Stimulated activated CD4-positive, alpha-beta T cell treated with anti-CD3 and anti-CD28 coated beads, Interleukin-4, amount 100 ng/mL, for 1 hour (primary cell): ENCODE measurements around the gene AGBL1.

Experiments
- DNase-seq: peaks from one replicate; pipeline ENCODE4 v3.0.0-alpha.2; 2020

AGBL1 gene

DNA sequence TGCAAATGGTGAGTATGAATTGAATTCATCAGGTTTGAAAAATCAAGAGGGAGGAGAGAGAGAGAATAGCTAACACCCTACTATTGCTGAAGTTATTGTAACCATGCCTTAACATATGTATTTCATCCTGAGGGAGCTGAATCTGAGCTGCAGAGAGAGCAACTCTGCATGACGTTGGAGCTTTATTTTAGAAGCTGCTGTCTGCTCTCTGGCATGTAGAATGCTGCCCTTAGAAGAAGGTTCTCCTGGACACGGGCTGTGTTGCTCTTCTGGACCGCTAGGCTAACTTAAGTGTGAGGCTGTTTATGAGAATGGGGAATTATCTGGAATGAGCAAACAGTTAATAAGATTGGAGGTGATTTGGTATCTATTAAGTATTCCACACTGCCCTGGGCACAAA is 814.6 kb downstream of the AGBL1 start:
- DNase-seq, result no peak

DNA sequence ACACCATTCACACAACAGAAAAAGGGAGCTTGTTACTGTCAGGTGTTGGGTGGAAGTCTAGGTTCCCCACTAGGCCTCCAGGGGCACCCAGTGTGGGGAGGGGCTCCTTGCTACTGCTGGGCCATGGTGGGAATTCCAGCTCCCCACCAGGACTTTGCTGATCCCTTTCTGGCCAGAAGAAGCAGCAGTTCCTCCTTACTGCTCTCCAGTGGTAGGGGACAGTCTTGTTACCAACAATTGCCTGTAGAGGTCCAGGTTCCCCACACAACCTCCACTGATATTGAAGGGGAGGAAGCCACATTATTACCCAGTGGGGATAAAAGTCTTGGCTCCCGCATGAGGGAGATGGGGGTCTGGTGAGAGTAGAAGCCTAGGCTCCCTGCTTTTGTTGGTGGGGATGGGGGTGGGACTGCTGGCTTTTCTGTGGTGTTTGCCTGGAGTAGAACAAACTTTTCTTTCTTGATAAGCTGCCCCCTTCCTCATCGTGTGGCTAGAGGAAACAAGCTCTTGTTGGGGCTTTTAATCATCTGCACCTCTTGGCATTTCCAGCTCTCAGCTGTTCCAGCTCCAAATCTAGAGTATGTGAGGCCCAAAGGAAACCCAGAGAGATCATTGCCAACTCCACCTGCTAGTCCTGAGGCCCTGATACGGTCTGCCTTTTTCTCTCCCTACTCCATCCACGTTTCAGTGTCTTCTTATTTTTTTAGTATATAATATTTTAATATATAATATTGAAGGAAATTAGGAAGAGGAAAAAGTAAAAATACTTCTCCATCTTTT is 824.2 kb downstream of the AGBL1 start:
- DNase-seq, result no peak

DNA sequence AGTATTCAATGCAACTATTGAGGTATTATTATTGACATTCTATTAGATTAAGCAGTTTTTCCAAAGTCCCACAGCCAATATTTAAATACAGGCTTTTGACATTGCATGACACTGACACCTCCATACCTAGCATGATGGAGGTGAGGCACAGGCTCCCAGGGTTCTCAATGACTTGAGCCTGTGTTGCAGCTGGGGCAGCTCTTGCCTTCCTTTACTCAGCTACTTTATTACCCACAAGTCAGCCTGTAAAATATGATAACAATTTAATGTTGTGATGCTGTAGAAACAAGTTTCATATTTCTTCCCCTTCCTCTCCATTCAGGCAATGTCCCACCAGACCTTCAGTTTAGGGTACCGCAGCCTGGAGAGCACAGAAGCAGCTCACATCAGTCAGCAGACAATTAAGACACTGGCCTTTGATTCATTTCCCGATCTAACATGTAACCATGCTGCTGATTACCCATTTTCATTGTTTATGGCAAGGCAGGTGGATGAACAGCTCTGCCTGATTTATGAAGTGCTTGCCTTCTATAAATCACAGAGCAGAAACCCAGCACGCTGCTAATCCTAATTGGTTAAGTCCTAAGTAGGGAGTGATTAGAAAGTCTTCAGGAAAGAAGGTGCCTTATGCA is 826.1 kb downstream of the AGBL1 start:
- no peak for DNase-seq

DNA sequence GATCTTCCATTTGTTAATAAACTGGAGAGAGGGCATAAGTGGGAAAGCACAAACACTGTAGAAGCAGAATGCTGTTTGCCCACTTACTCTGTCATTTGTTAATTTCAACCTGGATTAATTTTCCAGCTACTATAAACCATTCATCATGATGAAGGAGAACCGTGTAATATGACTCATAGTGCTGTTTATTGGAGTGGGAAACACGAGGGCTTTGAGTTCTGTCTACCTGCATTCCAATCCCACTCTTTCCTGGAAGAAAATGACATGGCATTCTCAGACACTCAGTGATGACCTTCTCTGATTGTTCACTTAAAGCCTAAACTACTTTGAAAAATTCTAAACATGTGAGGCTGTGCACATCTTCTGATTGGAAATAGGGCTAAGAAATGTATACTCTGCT is 826.7 kb downstream of the AGBL1 start:
- DNase-seq, result no peak

DNA sequence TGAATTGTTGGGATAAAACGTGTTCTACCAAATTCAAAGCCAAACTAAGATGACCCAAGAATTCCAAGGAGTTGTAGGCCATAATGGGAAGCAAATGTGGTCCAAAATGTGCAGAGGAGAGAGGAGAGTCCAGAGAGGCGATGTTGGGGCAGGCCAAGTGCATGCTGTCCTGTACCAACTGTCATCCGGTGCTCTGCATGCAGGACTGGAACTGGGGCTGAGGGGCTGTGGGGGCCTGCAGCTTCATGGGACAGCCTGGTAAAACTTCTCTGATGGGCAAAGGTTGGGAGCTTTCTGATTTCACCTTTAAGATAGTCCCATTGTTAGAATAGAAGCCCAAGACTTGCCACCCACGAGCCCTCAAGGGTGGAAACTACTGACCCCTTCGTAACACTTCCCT is 831.4 kb downstream of the AGBL1 start:
- no peak for DNase-seq

DNA sequence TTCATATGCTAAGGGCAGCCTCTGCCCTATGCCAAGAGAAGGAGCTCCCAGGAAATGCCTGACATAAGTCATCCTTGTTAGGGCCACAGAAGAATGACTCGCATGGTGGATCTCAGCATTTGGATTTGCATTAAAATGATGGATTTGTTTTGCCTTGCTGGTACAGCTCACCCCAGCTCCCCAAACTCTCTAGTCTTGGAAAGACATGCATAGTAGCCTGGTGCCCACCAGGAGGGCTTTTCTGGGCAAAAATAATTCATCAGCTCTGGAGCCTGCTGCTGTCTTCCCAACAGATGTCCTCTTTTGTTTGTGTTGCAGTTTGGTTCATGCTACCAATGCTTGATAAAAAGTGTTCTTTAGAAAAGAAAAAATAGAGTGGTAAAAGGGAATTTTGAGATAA is 833.0 kb downstream of the AGBL1 start:
- no peak for DNase-seq

DNA sequence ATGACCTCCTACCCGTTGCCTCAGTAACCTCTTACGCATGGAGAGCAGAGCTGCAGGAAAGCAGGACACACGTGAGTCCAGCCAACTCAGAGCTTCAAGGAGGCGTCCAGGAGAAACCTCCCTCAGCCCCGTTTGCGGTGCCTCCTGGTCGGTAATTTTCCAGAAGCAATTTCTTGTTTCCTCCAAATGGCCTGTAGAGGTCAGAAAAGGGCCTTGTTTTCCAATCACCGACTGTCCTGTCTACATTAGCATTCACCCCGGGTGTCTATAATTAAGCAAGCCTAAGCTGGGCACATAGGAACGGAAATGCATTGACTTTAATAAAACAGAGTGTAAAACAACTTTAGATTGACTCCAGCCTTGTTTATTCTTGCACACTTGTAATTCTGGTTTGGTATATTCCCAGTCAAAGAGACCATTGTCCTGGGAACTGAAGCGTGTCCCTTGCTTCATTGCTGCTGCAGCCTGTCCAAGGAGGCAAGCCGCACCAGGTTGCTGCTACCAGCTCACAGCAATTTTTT is 836.2 kb downstream of the AGBL1 start:
- no peak for DNase-seq

DNA sequence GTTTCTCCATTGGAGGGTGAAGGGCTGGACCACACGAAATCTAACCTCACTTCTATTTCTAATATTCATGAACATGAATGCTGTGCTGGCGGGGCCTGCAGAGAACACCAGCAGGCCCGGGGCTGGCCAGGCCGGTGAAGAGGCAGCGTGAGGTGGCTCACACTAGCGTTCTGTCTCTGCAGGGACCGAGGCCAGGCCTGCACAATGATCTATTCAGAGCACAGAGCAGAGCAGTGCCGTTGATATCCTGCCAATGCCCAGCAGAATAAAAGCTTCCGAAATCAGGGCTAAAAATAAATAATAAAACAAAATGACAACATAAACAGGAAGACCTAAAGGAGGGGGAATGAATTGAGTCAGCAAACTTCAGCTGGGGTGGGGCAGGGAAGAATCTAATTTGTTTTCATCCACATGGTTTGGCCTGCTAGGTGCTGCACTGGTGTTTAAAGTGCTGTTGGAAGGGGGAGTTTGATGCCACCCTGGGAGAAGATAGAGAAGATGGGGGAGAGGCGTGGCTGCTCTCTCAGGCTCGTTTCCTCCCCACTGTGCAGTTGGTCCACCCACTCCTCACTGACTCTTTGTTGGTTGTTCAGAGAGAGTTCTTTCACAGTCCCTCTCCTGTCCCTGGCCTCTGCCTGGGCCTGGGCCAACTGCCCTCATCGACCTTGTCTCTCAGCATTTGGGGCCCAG is 837.1 kb downstream of the AGBL1 start:
- no peak for DNase-seq

DNA sequence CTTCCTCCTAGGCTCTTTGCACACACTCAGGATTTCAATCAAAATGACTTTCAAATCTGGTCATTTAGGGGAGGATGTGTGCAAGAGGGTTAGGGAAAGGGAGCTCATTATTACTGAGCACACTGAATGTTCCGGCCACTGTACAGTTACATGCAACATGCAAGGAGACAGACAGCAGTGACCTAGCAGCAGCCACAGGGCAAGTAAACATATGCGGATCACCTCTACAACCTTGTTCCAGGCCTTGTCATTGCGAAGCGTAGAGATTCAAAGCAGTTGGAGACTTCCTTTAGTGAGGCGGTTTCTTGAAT is 837.6 kb downstream of the AGBL1 start:
- no peak for DNase-seq

DNA sequence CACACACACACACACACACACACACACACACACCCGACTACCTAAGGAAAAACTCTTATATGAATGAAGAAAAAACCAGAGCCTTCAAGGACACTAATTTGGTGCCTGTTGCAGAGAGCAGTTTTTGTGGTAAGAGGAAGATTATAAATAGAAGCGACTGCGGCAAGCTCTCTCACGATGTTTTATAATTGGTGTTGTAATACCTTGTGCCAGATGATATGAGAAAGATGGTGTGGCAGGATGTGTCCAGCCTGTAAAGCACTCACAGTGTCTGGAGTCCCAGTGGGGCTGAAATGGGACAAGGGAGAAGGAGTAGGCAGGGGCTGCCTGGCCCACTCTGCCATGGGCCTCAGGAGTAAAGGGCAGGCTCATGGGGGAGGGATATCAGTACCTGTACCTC is 839.9 kb downstream of the AGBL1 start:
- no peak for DNase-seq

DNA sequence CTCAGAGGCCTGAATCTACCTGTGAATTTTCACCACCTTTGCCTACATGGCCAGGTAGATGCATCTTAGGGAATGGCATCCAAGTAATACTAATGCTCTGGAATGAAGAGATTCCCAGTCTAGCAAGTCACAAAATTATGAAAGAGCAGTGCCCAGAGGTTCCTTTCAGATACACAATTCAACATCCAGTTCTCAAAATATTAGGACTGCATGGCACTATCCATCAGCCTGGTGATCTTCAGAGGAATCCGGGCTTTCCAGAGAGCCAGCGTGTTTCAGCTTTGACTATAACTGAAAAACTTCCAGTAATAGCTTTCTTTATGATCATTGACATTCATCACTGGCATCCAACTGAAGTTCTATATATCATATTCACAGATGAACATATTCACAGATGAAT is 849.8 kb downstream of the AGBL1 start:
- DNase-seq, result no peak

DNA sequence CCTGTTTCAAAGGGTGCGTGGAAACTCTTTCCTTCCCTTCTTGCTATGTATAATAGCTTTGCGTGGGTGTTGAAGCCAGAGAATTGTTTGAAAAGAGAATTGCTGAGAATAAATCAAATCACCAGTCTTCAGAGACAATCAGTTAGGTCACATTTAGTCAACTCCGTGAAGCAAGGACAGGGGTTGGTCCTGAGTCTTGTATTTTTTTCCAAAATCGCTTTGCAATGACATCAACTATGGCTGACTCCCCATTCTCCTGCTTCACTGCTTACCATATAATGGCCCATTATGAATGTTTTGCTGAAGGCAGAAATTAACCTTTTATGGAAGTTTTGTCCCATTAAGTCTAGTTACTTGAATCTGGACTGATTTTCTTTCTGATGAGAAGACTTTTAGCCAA is 852.8 kb downstream of the AGBL1 start:
- no peak for DNase-seq

DNA sequence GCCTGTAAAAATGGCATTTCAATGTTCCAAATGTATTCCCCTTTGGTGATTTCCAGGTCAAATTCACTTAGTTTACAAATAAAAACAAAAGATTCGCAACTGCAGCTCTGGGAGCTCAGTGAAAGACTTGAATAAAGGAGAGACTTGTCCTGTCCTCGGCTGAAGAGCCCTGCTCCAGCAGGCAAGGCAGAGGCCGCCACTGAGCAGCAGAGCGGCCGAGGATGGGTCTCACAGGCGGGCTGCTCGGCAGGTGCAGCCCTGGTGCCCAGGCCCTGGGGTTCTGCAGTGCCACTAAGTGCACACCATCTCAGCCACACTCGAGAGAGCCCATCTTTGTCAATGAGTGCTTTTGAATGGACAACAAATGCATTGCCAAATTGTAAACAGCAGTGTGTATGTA is 856.2 kb downstream of the AGBL1 start:
- no peak for DNase-seq

DNA sequence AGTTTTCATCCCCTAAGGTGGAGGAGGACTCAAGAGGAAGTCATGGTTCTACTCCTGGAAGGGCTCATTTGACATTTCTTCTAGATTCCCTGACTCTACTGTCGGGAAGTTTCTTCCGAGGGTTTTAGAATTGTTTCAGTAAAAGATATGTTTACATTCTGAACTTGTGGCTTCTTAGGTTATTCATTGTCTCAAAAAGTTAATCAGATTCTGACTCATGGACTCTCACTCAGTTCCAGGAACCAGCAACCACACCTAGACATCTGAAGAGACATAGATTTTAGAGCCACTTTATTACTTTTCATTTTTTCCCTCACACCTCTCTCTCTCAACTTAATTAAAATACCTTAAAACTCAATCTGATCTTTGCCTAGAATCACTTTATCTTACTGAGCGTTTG is 862.6 kb downstream of the AGBL1 start:
- no peak for DNase-seq

DNA sequence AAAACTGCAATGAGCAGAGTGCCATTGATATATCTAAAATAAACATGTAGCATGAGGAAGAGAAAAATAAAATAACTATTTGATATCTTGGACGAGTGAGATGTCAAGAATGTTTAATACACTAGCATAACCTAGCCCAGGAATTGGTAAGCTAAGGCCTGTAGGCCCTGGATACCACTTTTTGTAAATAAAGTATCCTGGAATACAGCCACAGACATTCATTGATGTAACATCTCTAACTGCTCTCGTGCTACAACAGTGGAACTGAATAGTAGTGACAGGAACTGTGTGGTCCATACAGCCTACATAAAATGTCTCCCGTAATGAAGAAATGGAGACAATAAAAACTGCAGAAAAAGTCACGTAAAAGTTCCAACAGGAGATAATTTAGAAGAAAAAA is 869.0 kb downstream of the AGBL1 start:
- DNase-seq, result no peak

DNA sequence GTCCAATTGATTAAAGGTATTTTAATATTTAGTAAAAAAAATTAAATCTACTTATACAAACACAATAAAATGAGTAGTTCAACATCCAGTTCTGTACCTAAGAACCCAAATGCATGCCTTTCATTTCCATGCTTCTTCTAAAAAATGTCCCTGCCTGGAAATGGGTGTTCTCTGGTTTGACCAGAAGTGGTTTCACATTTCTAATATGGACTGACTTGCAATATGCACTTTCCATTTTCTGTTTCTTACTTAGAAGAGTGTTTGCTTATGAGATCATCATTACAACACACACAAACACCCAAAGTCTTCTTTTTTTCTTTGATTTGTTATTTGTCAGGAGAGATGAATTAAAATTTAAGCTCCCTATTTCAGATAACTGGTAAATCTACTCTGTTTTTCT is 879.6 kb downstream of the AGBL1 start:
- no peak for DNase-seq

DNA sequence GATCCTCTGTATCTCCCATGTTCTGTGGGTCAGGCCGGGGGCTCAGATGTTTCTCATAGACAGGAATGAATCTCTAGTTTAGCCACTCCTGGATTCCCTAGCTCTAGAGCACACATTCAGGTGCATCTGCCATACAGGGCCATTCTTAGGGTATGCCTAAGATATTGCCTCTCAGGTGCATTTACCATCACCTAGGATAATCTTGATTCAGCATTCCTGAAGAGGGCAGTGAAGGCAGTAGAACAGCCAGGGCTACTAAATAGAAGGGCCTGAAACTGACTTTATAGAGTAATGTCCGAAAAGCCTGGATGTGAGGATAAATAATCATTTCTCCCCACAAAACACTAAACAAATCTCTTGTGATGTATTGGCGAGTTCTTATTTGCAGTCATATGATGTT is 882.0 kb downstream of the AGBL1 start:
- DNase-seq, result no peak

DNA sequence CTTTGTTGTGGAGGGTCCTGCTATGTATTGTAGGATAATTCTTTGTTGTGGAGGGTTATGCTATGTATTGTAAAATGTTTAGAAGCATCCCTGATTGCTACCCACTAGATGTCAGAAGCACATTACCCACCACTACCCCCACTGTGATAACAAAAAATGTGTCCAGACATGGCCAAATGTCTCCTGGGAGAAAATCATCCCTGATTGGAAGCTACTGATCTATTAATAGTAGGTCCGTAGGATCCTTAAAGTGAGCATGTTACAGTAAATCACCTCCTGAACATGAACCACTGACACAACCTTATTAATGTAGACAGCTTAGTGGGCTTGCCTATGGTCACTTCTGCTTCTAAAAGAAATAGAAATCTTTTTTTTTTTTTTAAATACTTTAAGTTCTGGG is 884.6 kb downstream of the AGBL1 start:
- no peak for DNase-seq

DNA sequence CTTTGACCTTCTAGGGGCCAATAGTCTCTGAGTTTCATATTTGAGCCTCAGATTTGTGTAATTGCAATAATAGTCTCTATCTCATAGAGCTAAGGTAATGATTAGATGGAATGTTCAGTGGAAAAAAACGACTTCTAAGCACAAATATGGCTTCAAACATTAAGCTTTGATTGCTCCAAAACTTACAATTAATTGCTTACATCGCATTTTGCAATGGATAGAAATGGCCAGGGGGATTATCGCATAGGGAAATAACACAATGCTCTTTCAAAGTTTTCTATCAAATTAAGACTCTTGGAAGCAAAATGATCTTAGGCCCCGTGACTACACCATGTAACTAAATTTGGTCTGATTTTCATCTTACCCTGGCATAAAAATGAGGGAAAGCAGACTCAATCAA is 888.6 kb downstream of the AGBL1 start:
- DNase-seq, result no peak

DNA sequence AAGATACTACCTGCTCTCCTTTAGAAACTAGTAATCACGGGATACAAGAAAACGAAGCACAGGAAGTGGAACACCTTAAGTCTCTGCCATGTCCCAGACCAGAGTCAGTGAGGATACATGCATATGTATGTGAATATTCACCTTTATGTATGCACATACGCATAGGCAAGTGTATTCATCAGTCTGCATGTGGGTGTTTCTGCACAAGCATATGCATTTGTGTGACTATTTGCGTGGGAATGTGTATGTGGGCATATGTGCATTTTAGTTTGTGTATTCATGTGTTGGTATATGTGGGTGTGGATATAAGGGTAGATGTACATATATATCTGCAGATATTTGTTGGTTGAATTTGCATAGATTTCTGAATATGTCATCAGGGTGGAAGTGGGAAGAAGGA is 889.7 kb downstream of the AGBL1 start:
- DNase-seq, result no peak

DNA sequence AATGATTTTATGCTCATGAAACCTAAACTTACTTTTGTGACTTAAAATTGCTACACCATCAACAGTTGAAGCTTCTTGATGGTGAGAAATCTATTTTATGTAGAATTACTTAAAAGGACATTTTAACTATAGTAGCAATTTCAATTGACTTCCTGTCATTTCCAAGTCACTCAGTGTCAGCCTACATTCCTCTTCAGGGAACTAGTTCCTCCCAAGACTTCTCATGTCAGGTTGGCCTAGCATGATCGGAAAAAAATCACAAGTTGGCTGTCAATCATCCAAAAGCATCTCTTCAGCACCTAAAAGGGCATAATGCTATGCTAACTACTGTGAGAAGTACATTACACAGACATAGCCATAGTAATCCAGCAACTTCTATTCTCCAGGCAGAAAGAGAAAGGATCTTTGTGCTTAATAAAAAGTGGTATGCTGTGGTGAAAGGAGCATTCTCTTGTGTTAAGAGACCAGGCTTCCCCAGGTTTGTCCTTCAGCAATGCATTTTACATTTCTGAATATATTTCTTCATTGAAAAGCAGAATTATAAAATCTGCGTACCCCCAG is 893.7 kb downstream of the AGBL1 start:
- no peak for DNase-seq

DNA sequence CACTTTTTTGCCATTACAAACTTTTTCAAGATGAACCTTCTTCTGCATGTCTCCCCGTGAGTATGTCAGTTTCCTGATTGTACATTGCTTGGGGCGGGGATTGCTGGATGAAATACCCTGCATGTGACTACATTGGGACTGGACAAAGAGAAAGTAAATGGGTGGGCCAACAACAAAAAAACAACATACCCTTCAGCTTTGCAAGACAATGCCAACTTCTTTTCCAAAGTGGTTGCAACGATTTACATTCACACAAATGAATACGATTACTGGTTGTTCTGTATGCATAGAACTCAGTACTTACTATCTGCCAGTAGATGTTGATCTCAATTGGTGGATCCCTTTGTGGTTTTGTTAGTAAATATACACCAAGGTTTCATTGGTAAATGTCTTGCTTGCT is 908.4 kb downstream of the AGBL1 start:
- DNase-seq, result no peak

DNA sequence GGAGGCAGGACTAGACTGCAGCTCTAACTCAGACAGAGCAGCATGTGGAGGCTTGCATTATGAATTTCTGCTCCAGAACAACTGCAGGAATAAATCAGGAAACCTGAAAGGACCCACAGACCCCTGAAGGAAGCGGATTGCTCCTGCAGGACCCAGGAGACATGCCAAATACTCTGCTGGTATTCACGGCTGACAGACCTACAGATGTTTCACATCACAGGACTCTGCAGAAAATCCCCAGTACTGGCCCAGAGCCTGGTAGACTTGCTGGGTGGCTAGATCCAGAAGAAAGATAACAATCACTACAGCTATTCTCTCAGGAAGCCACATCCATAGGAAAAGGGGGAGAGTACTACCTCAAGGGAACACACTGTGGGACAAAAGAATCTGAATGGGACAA is 942.1 kb downstream of the AGBL1 start:
- no peak for DNase-seq
